Stimulated activated CD8-positive, alpha-beta memory T cell treated with anti-CD3 and anti-CD28 coated beads, Interleukin-4, amount 100 ng/mL, for 1 hour (primary cell): ENCODE data around the gene EDRF1.
"Not testable (repeated sequence)": the region's sequence is repeated elsewhere in the genome, so short reads cannot be mapped to it uniquely, and the experiment has no call there.

ENCODE experiments used
- DNase-seq, 2 donors: peaks; one replicate each; pipeline ENCODE4 v3.0.0-alpha.2; 2020; ENCODE audit warnings: low read depth in 2 of 2, low spot score in 1 of 2

Gene EDRF1

GRCh38 chr10:125707541-125708468 lies 11.7 kb upstream of the EDRF1 start:
- DNase-seq: no peak

- no peak for DNase-seq
Observed at GRCh38 chr10:125708971-125709503, 10.5 kb upstream of the EDRF1 start.

- no peak for DNase-seq
Observed at GRCh38 chr10:125709553-125710474, 9.7 kb upstream of the EDRF1 start.

GRCh38 chr10:125711110-125711750 lies 8.3 kb upstream of the EDRF1 start:
- DNase-seq: no peak

GRCh38 chr10:125714728-125715127 lies 4.8 kb upstream of the EDRF1 start:
- DNase-seq: not testable (repeated sequence)

- DNase-seq: no peak
Observed at GRCh38 chr10:125720002-125720382, 483 bp downstream of the EDRF1 start.

GRCh38 chr10:125721035-125721434 lies 1.5 kb downstream of the EDRF1 start:
- no peak for DNase-seq

GRCh38 chr10:125722811-125723210 lies 3.3 kb downstream of the EDRF1 start:
- no peak for DNase-seq

- no peak for DNase-seq
Observed at GRCh38 chr10:125726914-125727313, 7.4 kb downstream of the EDRF1 start.

- DNase-seq: no peak
Observed at GRCh38 chr10:125727436-125727835, 7.9 kb downstream of the EDRF1 start.

GRCh38 chr10:125734148-125734547 lies 14.6 kb downstream of the EDRF1 start:
- no peak for DNase-seq

- DNase-seq: no peak
Observed at GRCh38 chr10:125734823-125735222, 15.3 kb downstream of the EDRF1 start.

GRCh38 chr10:125738206-125738605 lies 18.7 kb downstream of the EDRF1 start:
- no peak for DNase-seq

GRCh38 chr10:125739994-125740679 lies 20.6 kb downstream of the EDRF1 start:
- DNase-seq: no peak

- DNase-seq: no peak
Observed at GRCh38 chr10:125742465-125742864, 23.0 kb downstream of the EDRF1 start.

- no peak for DNase-seq
Observed at GRCh38 chr10:125744909-125745308, 25.4 kb downstream of the EDRF1 start.

- DNase-seq: no peak
Observed at GRCh38 chr10:125747417-125747816, 27.9 kb downstream of the EDRF1 start.

GRCh38 chr10:125756196-125756595 lies 36.7 kb downstream of the EDRF1 start:
- no peak for DNase-seq

- no peak for DNase-seq
Observed at GRCh38 chr10:125756853-125757487, 37.5 kb downstream of the EDRF1 start.

- DNase-seq: no peak
Observed at GRCh38 chr10:125757742-125758141, 38.2 kb downstream of the EDRF1 start.
